Upper lobe of left lung (tissue), 6 donors: ENCODE measurements around the gene ZNF77. TPM values are rescaled to one million over a fixed set of nuclear protein-coding genes. Genes with fewer than 3 reads are reported as not detected.
A peak's percentile ranks its signal among the peaks of the same experiment; 100 is the strongest.

Experiments
- ATAC-seq, 2 donors: fragments of 200-7000 bp; cut with Tn5 transposase; one replicate each; pipeline ENCODE4 v1.9.1; 2022; ENCODE audit warnings: mild to moderate bottlenecking in 2 of 2, moderate library complexity in 2 of 2; ENCODE audit not compliant: low FRiP score in 2 of 2
- DNase-seq, 2 donors: peaks; one replicate each; pipeline ENCODE4 v3.0.0-alpha.2; 2019 to 2020
- H3K27ac ChIP-seq, 4 donors: fragments of 200-600 bp; sonication (generic); one replicate each; pipeline ENCODE4 v1.5.1; 2016 to 2019
- H3K27me3 ChIP-seq, 4 donors: fragments of 200-600 bp; sonication (generic); one replicate each; pipeline ENCODE4 v1.5.1; 2017 to 2019
- H3K36me3 ChIP-seq, 4 donors: fragments of 200-600 bp; sonication (generic); one replicate each; pipeline ENCODE4 v1.5.1; 2016 to 2019
- H3K4me1 ChIP-seq, 4 donors: fragments of 200-600 bp; sonication (generic); one replicate each; pipeline ENCODE4 v1.5.1; 2018 to 2019
- H3K4me3 ChIP-seq, 4 donors: fragments of 200-600 bp; sonication (generic); one replicate each; pipeline ENCODE4 v1.5.1; 2017 to 2019; ENCODE audit warnings: mild to moderate bottlenecking in 2 of 4, moderate library complexity in 1 of 4
- H3K9me3 ChIP-seq, 4 donors: fragments of 200-600 bp; sonication (generic); one replicate each; pipeline ENCODE4 v1.5.1; 2018 to 2019
- EP300 ChIP-seq, 4 donors: sonication (generic); formaldehyde crosslinking; IDR thresholded peaks; one replicate each; pipeline ENCODE4 v1.5.1; 2017; ENCODE audit warnings: antibody characterized with exemption in 4 of 4, control low read depth in 2 of 4
- POLR2A ChIP-seq, 4 donors: fragments of 450-650 bp; IDR thresholded peaks; one replicate each; pipeline ENCODE4 v1.5.1; 2016 to 2017; ENCODE audit warnings: antibody characterized with exemption in 4 of 4, mild to moderate bottlenecking in 2 of 4
- POLR2AphosphoS5 ChIP-seq, 2 donors: sonication (generic); formaldehyde crosslinking; IDR thresholded peaks; one replicate each; pipeline ENCODE4 v1.5.1; 2017; ENCODE audit warnings: antibody characterized with exemption in 2 of 2
- WGBS, 2 donors: methylation state at CpG; one replicate each; pipeline ENCODE4 v1.1.5; 2017 to 2018; 5-methylcytosine and 5-hydroxymethylcytosine counted together
- total RNA-seq, 6 donors: library from RNA; depleted of rRNA in 4 of 6; stranded (reverse); fragments of >200 nt in 4 of 6; gene quantifications; one replicate each; pipeline versions ENCODE4 v1.1.0 to v1.2.1, GENCODE V29; 2016 to 2021
- TF ChIP-seq, protein P1 (sequence below), 6 experiments: fragments of 450-650 bp in 4 of 6; fragments of 200-600 bp in 2 of 6; sonication (generic) in 2 of 6; IDR thresholded peaks; one replicate each; pipeline ENCODE4 v1.5.1; 2016 to 2019; ENCODE audit warnings: antibody characterized with exemption in 6 of 6
- donor health status: DM: no; HTN: no; CAD: no; lungs with moderate emphysema.
- donor health status: DM: no; HTN: yes; CAD: no; lungs with severe emphysema.

ZNF77 gene
- total RNA-seq, 6 donors from 2014 or later = 3.1 to 7.3 (median 4.6) TPM

DNA sequence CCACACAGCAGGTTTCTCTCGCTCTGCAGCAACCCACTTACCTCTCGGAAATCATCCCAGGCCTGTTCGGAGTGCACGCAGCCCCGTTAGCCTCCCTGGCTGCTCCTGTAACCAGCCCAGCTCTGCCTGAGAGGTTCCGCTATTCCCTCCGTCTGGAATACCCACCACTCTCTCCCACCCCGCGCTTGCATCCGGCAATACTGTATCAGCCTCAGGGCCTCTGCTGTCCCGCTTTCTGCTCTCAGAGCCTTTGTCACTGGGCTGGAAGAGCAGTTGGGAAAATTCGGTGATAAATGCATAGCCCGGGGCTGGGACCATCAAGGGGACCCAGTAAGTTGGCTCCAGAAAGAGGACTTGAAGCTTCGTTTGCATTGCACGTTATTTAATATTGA lies 31.8 kb upstream of the ZNF77 start:
- no peak for DNase-seq
- H3K4me1 ChIP-seq = peaks cover 60 to 80% (median 72%) of the 10 kb centered on the region in 4 donors
- H3K27me3 ChIP-seq = no peaks in the 10 kb centered on the region
- no peaks in the 10 kb centered on the region for H3K36me3 ChIP-seq
- H3K27ac ChIP-seq = peak overlapping the region; percentile 72 to 82 (median 78)
- ATAC-seq = no peak
- H3K4me3 ChIP-seq = peak overlapping the region; percentile 42 to 63 (median 51)
- no peaks in the 10 kb centered on the region for H3K9me3 ChIP-seq
- no peak for TF ChIP-seq EP300 (IDR thresholded peaks at IDR 0.05)
- TF ChIP-seq, protein P1, sequence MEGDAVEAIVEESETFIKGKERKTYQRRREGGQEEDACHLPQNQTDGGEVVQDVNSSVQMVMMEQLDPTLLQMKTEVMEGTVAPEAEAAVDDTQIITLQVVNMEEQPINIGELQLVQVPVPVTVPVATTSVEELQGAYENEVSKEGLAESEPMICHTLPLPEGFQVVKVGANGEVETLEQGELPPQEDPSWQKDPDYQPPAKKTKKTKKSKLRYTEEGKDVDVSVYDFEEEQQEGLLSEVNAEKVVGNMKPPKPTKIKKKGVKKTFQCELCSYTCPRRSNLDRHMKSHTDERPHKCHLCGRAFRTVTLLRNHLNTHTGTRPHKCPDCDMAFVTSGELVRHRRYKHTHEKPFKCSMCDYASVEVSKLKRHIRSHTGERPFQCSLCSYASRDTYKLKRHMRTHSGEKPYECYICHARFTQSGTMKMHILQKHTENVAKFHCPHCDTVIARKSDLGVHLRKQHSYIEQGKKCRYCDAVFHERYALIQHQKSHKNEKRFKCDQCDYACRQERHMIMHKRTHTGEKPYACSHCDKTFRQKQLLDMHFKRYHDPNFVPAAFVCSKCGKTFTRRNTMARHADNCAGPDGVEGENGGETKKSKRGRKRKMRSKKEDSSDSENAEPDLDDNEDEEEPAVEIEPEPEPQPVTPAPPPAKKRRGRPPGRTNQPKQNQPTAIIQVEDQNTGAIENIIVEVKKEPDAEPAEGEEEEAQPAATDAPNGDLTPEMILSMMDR (IDR thresholded peaks at IDR 0.05) = no peak
- TF ChIP-seq POLR2AphosphoS5 (IDR thresholded peaks at IDR 0.05) = no peak
- 15 to 18% methylated on average over 11 to 15 of the region's 15 CpGs for WGBS, 2 donors

DNA sequence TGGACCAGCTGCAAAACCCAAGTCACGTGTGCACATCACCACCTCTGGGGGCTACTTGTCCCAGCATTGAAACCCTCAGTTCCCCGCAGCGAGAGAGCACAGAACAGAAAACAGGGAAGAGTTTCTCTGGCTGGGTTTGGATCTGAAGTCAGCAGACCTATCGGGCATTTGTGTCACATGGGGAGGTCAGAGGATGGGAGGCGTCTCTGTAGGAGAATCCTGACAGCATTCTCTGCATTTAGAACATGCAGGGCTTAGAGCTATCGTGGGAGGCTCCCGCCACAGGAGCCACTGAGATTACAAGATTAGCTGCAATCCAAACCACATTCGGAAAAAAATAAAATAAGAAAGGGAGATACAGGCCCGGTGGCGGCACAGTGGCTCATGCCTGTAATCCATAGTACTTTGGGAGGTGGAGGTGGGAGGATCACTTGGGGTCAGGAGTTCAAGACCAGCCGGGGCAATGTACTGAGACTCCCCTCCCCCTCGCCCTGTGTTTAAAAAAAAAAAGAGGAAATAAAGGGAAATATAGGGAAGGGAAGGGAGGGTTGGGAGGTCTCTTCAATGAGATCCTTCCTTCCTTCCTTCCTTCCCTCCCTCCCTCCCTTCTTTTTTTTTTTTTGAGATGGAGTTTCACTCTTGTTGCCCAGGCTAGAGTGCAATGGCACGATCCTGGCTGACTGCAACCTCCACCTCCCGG lies 29.7 kb upstream of the ZNF77 start:
- Histone ChIP-seq H3K4me3 (no peak overlapping the region), H3K27ac (peak overlapping the region; percentile 70 to 86 (median 80)), H3K4me1 (peaks cover 80 to 92% (median 88%) of the 10 kb centered on the region in 4 donors), H3K27me3 (no peaks in the 10 kb centered on the region), H3K36me3 (no peaks in the 10 kb centered on the region), H3K9me3 (no peaks in the 10 kb centered on the region)
- DNase-seq = peak in 1 of 2 donors; percentile 56
- peak in 1 of 2 donors; percentile 71 for ATAC-seq
- WGBS, 2 donors = 30 to 38% methylated on average over 14 of the region's 14 CpGs
- TF ChIP-seq EP300 (IDR thresholded peaks at IDR 0.05) (no peak), POLR2A (IDR thresholded peaks at IDR 0.05) (peak in 1 of 4 donors; percentile 21), POLR2AphosphoS5 (IDR thresholded peaks at IDR 0.05) (peak; percentile 17 to 33)

DNA sequence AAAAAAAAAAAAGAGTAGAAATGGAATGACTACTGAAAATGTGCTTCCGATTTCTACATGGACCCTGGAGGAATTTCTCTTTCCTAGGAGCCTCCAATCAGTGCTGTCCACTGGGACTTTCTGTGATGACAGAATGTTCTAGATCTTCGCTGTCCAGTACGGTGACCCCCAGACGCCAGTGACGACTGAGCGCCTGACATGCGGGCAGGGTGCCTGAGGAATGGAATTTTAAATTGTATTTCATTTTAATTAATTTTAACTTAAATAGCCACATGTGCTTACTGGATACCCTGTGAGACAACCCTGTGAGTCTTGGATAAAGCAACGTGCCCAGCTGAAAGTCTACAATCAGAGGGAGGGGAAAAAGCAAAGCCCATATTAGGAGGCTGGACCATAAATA lies 28.5 kb upstream of the ZNF77 start:
- H3K27ac ChIP-seq = peak overlapping the region; percentile 78 to 86 (median 82)
- no peak for ATAC-seq
- WGBS, 2 donors = 69 to 72% methylated on average over 8 of the region's 8 CpGs

DNA sequence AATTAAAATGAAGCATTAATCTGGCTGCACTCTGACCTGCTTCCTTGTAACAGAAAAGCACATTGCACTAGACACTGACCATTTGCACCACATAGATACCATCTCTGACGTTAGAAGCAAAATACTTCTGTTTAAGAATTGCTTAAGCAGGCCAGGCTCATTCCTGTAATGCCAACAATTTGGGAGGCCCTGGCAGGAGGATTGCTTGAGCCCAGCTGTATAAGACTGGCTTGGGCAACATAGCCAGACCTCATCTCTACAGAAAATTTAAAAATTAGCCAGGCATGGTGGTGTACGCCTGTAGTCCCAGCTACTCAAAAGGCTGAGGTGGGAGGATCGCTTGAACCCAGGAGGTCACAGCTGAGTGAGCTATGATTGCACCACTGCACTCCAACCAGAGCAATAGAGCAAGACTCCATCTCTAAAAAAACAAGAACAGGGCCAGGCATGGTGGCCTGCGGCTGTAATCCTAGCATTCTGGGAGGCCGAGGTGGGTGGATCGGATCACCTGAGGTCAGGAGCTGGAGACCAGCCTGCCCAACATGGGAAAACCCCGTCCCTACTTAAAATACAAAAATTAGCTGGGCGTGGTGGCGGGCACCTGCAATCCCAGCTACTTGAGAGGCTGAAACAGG lies 25.5 kb upstream of the ZNF77 start:
- H3K27me3 ChIP-seq = no peaks in the 10 kb centered on the region
- peaks cover 60 to 71% (median 69%) of the 10 kb centered on the region in 4 donors for H3K4me1 ChIP-seq
- ATAC-seq = peak; percentile 10 to 20
- no peak for DNase-seq
- H3K4me3 ChIP-seq = no peak overlapping the region
- TF ChIP-seq, protein P1 (IDR thresholded peaks at IDR 0.05) = no peak
- TF ChIP-seq POLR2A (IDR thresholded peaks at IDR 0.05) (no peak), POLR2AphosphoS5 (IDR thresholded peaks at IDR 0.05) (peak in 1 of 2 donors; percentile 65), EP300 (IDR thresholded peaks at IDR 0.05) (peak in 1 of 4 donors; percentile 22)
- WGBS, 2 donors = 59 to 84% methylated on average over 9 of the region's 9 CpGs
- H3K9me3 ChIP-seq = no peaks in the 10 kb centered on the region
- H3K36me3 ChIP-seq = no peaks in the 10 kb centered on the region
- peak overlapping the region; percentile 78 to 86 (median 82) for H3K27ac ChIP-seq

More for the DNA sequence above, 28.5 kb upstream of the ZNF77 start:
- H3K4me3 ChIP-seq = no peak overlapping the region
- peaks cover 88 to 98% (median 94%) of the 10 kb centered on the region in 4 donors for H3K4me1 ChIP-seq
- no peaks in the 10 kb centered on the region for H3K27me3 ChIP-seq
- no peaks in the 10 kb centered on the region for H3K36me3 ChIP-seq
- no peaks in the 10 kb centered on the region for H3K9me3 ChIP-seq
- TF ChIP-seq, protein P1 (IDR thresholded peaks at IDR 0.05) = no peak
- TF ChIP-seq POLR2A (IDR thresholded peaks at IDR 0.05) (no peak), EP300 (IDR thresholded peaks at IDR 0.05) (peak in 2 of 4 donors; percentile 55 to 81), POLR2AphosphoS5 (IDR thresholded peaks at IDR 0.05) (peak; percentile 24 to 64)
- no peak for DNase-seq

DNA sequence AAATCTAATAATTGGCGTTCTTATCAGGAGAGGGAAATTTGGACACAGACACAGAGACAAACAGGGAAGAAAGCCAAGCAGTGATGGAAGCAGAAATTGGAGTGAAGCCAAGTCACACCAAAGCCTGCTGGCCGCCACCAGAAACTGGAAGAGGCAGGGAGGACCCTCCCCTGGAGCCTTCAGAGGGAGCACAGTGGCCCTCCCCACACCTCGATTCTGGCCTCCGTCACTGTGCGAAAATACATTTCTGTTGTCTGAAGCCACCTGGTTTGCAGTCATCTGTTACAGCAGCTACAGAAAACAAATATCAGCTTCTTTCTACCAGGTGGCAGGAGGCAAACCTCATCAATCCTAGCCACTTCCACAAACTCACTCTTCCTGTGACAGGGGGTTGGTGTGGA lies 24.3 kb upstream of the ZNF77 start:
- no peaks in the 10 kb centered on the region for H3K27me3 ChIP-seq
- 14 to 20% methylated on average over 5 of the region's 5 CpGs for WGBS, 2 donors
- TF ChIP-seq POLR2AphosphoS5 (IDR thresholded peaks at IDR 0.05) (peak in 1 of 2 donors; percentile 35), POLR2A (IDR thresholded peaks at IDR 0.05) (no peak)
- DNase-seq (no peak), ATAC-seq (peak in 1 of 2 donors; percentile 42)
- H3K9me3 ChIP-seq = no peaks in the 10 kb centered on the region
- H3K27ac ChIP-seq = peak overlapping the region; percentile 78 to 86 (median 80)
- no peak overlapping the region for H3K4me3 ChIP-seq
- peaks cover 48 to 59% (median 57%) of the 10 kb centered on the region in 4 donors for H3K4me1 ChIP-seq
- no peaks in the 10 kb centered on the region for H3K36me3 ChIP-seq
